NCI-H69 (cell line): ENCODE results near the gene UBC.
"Not testable (repeated sequence)": the region's sequence is repeated elsewhere in the genome, so short reads cannot be mapped to it uniquely, and the experiment has no call there.

Experiments
- DNase-seq: peaks from one replicate; lab custom pipeline; 2025; lab: John Stamatoyannopoulos, UW

Gene UBC

DNA sequence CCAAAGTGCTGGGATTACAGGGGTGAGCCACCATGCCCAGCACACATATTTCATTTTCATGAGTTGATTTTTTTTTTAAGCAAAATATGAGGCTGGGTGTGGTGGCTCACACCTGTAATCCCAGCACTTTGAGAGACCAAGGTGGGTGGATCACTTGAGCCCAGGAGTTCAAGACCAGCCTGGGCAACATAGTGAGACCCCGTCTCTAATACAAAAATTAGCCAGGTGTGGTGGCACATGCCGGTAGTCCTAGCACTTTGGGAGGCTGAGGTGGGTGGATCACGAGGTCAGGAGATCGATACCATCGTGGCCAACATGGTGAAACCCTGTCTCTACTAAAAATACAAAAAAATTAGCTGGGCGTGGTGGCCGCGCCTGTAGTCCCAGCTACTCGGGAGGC is 17.1 kb upstream of the UBC start:
- DNase-seq = not testable (repeated sequence)

DNA sequence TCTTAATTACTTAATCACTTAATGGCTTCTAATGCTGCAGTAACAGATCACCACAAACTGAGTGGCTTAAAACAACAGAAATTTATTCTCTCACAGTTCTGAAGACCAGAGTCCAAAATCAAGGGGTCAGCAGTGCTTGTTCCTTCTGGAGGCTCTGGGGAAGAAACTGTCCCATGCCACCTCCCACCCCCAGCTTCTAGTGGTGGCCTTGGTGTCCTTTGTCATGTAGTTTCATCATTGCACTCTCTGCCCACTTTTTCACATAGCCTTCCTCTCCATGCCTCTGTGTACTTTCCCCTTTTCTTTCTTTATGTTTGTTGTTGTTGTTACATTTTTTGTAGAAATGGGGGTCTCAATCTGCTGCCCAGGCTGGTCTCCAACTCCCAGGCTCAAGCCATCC is 16.1 kb upstream of the UBC start:
- DNase-seq = no peak

DNA sequence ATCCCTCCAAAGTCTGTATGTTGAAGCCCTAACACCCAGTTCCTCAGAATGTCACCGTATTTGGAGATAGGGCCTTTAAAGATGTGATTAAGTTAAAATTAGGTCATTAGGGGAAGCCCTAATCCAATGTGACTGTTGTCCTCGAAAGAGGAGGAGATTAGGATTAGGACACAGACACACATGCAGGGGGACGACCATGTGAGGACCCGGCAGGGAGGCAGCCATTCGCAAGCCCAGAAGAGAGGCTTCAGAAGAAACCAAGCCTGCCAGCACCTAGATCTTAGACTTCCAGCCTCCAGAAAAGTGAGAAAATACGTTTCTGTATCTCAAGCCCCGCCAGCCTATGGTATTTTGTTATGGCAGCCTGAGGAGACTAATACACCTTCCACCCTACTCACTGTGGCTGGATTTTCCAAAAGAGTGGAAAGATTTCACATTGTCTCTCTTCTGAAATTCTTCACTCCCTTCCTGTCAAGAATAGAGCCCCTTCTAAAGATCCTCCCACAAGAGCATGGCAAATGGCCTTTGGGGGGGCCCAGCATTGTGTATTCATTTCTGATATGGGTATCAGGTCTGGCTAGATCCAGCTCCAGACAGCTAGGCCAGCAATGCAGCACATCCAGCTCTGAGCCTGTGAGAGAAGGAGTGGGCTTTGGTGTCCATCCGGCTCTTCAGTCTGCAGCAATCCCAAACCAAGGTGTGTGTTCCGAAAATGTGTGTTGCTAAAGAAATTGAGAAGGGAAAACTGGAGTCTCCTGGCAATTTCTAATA is 15.4 kb upstream of the UBC start:
- no peak for DNase-seq

DNA sequence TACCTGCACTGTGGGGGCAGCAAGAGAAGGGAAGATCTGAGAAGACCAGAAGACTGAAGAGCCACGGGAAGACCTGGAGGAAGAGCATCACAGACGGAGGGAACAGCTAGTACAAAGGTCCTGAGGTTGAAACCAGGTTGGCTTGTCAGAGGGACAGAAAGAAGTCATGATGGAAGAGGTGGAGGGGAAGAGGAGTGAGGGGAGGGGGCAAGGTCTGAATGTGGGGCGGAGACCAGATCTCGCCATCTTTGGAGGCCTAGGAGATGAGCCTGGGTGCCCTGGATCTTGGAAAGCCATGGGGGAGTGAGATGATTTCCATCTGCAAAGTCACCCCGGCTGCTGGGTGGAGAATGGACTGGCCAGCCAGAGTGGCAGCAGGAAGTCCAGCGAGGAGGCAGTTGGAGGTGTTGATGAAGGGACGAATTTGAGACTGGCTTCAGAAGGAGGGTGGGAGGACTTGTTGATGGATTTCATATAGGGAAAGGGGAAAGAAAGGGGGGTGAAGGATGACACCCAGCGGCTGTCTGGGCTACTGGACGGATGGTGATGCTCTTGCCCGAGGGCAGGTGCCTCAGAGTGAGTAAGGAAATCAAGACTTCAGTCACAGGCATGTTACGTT is 14.6 kb upstream of the UBC start:
- no peak for DNase-seq

DNA sequence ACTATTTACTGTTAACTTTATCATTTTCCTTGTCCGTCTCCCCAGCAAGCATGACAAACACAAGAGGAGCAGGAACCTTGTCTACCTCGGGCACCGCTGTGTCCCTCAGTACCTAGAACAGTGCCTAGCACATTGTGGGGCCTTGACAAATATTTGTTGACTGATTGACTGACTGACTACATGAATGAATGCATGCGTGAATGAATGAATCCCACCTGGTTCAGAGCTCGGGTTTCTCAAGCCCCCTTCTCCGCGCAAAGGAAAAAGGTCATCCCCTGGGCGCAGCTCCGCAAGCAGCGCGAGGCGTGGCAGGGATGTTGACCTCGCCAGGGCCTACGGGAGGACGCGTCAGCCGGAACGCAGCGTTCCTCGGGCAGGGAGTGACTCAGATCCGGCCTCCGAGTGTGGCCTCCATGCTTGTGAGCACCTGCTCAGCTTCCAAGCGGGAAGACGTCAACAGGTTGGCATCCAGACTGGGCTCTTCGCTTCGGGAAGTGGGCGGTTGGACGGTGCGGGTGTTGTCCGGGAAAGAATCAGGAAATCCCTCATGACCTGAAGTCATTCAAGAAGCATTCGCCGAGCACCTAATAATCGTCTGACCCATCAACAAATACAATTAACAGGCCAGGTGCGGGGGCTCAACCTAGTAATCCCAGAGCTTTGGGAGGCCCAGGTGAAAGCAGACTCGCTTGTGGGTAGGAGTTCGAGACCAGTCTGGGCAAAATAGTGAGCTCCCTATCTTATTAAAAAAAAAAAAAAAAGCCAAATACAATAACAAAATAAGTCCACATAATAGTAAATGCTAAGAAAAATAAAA is 13.9 kb upstream of the UBC start:
- DNase-seq = no peak

DNA sequence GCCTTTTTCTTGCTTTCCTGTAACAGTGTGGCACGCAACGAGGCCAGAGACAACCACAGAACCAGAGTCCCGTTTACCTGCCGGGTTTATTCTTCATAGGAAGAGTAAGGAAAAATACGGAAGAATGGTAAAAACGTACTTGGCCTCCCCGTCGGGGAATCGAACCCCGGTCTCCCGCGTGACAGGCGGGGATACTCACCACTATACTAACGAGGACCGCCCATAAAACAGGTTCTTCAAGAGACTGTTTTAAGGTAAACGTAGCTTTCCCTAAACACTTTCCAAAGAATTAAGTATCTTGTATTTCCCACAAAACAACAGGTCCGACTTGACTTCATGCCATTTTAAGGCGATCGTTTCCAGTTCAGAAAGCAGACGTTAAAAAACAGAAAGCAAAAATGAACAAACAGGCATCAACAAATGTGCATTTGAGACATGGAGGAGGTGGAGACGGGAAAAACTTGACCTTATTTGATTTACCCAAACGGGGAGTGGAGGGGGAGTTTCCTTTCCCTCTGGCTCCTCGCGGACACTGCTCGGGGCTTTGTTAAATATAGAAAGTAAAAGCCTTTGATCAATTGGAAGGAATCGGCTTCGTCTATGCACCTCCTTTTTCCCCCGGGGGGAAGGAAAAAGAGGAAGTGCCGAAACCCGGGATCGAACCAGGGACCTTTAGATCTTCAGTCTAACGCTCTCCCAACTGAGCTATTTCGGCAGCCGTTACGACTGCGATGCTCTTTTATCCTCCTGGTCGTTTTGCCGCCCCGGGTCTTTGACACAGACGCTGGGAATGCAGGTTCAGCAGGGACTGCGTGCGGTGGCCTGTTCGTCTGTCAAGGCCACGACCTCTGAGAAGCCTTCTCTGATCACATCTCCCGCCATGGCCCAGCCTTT is 13.0 kb upstream of the UBC start:
- DNase-seq = no peak

DNA sequence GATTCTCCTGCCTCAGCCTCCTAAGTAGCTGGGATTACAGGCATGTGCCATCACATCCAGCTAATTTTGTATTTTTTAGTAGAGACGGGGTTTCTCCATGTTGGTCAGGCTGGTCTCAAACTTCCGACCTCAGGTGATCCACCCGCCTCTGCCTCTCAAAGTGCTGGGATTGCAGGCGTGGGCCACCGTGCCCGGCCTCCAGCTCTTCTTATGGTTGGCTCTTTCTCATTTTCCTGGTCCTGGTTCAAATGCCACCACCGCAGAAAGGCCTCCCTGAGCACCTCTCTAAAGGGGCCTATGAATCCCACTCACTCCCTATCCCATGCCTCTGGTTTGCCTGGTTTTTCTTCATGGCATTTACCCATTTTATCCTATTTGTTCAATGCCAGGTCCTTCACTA is 11.3 kb upstream of the UBC start:
- DNase-seq = not testable (repeated sequence)

DNA sequence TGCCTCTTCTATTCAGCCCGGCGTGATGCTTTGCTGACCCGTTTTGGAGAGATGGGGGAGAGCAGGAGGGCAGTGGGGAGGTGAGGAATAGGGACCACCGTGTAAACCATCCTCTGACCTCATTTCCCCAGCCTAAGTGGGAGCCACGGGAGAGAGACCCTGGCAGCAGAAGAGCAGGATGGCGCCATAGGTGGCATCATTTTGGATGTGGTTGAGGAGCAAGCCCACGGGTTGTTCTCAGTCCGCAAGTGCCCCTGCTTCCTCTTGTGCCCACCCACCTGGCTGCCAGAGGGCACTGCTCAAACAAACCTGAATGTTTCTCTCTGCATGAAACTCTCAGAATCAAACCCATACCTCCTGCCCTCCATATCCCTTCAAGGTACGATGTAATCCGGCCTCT is 10.7 kb upstream of the UBC start:
- DNase-seq = no peak

DNA sequence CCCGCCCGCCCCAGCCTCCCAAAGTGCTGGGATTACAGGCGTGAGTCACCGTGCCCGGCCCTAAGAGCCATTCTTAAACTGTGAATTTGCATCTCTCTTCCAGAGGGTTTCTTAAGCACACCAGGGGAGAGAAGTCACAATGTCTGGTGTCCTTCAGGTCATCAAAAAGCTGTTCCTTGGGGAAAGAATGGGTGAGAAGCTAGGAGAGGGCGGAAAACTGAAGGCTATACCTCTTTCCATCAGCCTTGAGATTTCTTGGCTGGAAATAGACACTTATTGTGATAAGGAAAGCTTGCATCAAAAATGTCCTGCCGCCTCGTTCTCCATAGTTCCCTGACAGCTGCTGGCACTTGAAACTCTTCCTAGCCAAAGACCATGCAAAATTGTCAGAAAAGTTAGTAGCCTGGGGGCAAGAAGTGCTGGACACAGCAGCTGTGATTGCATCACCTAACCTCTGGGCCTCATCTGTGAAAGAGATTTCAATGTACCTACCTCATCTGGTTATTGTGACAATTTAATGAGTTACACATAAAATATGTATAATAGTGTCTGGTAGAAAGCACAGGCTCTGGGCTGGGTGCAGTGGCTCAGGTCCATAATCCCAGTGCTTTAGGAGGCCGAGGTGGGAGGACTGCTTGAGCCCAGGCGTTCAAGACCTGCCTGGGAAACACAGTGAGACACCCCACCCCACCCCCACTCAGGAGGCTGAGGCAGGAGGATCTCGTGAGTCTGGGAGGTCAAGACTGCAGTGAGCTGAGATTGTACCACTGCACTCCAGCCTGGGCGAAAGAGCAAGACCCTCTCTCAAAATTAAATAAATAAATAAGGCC is 9.7 kb upstream of the UBC start:
- DNase-seq = no peak

DNA sequence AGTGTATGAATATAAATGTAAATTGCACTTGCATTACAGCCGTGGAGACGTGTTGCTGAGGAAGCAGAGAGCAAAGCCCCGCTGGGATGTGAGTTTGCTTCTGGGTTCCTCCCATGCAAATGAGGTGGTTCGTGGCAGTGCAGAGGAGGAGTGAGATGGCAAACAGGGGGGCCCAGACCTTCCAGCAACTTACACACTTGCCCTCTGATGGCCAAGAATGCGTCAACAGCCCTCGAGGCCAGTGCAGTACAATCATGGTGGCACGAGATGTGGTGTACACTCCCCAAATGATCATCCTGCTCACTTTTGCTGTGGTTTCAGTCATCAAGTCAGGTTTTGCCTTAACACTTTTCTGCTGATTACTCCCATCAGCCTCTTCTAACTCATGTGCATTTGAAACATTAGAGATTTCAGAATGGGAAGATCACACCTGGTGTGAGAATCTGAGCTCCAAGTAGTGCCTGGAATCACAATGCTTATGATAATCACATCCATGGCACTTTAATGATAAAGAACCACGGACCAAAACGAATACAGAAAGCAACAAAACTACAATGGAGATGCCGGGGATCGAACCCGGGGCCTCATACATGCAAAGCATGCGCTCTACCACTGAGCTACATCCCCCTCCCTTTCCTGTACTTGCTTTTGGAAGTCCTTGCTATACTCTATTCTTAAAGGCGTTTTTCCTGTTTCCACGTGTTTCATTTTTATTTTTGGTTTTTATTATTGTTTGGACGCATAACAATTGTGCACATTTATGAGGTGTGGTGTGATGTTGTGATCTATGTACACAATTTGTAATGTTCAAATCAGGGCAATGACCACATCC is 7.0 kb upstream of the UBC start:
- no peak for DNase-seq

DNA sequence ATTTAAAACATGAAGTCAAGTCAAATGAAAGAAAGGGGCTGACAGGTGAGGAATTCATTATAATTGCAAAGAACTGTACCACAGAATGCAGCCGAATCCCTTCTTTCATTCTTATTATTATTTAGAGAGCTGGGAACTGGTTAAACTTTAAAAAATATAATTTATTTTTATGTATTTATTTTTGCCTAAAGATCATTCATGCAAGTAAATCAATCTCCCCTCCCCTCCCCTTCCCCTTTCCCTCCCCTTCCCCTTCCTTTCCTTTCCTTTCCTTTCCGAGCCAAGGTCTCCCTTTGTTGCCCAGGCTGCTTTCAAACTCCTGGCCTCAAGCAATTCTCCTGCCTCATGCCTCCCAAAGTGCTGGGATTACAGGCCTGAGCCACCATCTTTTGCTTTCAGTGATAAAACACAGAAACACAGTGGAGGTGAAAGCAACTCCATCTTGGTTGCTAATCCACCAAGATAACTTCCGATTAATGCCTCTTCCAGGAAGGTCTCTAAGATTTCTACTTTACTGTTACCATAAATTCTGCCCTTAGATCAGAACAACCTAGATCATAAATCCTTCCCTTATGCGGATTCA is 6.0 kb upstream of the UBC start:
- no peak for DNase-seq

DNA sequence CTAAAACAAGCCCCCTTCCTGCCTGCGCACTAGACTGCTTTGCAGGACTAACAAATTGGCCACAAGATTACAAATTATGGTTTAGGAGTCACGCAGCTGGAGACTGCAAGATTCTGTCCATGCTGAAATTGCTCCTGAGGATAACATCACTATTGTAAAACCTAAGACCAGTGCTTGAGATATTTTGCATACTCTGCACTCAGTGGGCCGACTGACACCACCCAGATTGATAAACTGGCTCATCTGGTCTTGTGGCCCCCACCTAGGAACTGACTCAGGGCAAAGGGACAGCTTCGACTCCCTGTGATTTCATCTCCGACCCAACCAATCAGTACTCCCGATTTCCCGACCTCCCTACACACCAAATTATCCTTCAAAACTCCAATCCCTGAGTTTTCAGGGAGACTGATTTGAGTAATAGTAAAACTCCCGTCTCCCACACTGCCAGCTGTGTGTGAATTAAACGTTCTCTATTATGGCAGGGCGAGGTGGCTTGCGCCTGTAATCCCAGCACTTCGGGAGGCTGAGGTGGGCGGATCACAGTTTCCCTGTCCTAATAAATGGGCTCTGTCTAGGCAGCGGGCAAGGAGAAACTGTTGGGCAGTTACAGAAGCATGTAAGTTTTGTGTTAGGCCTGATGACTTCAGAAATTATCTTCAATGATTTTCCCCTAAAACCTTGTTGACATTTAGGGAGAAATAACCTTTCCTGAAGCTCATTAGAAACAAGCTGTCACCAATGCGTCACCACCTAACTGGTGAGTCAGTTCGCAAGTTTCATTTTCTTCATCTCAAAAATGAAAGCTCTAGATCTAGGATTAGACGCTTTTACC is 5.3 kb upstream of the UBC start:
- DNase-seq = no peak

DNA sequence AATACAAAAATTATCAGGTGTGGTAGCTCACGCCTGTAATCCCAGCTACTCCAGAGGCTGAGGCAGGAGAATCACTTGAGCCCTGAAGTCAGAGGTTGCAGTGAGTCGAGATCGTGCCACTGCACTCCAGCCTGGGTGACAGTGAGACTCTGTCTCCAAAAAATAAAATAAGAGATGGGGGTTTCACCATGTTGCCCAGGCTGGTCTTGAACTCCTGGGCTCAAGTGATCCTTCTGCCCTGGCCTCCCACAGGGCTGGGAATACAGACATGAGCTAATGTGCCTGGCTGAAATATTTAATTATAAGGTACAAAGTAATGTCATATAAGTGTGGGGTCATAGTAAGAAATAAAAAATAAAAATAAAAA is 4.2 kb upstream of the UBC start:
- DNase-seq = not testable (repeated sequence)

DNA sequence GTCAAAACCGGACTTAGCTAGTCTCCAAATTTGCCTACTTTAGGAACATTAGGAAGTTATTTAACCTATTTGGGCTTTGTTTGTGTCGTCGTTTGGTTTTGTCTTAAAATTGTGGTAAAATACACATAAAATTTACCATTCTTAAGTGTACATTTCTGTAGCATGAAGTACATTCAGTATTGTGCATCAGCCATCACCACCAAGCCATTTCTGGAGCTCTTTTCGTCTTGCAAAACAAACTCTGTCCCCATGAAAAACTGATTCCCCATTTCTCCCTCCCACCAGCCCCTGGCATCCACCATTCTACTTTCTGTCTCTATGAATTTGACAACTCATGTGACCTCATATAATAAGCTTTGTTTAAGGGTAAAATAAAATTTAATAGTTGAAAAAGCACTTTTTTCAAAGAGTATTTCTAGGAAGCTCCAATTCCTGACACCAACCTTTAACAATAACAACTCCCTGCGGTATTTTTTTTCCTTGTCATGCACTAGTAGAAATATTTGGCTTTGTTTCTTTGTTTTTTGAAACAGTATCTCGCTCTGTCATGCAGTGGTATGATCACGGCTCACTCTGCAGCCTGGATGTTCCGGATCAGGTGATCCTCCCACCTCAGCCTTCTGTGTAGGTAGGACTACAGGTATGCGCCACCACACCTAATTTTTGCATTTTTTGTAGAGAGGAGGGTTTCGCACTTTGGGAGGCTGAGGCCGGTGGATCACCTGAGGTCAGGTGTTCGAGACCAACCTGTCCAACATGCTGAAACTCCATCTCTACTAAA is 3.6 kb upstream of the UBC start:
- DNase-seq = no peak

DNA sequence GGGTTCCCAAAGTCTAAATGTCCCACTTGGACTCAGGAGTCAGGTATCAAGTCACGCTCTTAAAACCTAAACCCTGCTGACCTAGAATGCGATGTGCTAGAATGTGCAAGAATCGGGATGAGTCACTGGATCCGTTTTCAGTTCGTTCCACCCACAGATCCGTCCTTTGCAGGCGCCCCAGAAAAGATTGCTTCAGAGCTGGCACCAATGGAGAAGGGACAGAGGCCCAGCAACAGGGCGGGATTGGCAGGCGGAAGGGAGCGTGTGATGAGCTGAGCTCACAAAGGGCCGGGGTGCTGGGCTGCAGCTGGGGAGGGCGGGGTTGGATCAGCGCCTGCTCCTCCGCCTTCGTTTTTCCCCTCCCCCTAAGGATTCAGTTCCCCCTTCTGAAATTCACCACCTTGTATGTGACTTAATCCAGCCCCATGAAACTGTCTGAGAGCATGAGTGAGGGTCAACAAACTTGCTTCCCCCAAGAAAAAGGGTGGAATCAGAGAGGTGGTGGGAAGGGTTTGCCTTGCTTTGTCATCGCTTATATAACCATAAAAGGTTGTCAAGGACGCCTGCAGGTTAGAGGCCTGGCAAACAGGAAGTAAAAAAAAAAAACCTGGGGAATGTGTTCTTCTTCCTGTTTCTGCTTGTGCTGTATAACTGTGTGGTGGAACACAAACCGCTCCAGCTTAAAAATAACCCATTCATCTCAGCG is 2.8 kb upstream of the UBC start:
- DNase-seq = no peak

DNA sequence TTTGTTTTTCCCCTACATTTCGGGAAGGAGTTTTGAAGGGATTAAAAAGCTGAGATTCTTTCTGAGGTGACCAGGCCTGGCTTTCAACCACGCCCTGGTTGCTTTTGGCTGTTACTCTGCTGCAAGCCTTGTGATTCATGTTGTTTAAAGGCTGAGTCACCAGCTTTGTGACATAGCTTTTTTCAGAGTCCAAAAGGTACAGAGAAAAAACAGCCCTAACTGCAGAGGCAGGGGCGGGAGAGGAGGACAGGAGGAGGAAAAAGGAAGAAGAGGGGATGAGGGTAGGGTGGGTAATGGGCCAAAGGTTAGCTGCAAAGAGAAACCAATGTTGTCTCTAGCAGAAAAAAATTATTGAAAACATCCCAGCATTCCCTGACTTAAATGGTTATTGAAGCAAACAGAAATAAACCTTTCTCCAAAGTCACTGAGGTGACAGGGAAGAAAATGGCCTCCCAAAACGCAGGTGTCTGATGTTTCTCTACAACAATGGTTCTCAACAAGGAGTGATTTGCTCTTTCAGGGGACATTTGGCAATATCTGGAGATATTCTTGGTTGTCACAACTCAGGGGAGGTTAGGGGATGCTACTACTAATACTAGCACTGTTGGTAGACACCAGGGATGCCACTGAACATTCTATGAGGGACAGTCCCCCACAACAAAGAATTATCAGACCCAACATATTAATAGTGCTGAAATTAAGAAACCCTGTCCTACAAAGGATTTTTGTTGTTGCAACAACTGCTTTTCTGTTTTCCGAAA is 2.1 kb upstream of the UBC start:
- DNase-seq = no peak
